RKO (cell line): Measurements from ENCODE around the gene FGG.
"Not testable (repeated sequence)": the region's sequence is repeated elsewhere in the genome, so short reads cannot be mapped to it uniquely, and the experiment has no call there.

ENCODE experiments used
- DNase-seq: peaks from one replicate; pipeline ENCODE4 v3.0.0-alpha.2; 2016; ENCODE audit warnings: low spot score

Gene FGG

GRCh38 chr4:154610582-154610981 lies 1.9 kb downstream of the FGG start:
- no peak for DNase-seq

- DNase-seq = no peak
These were observed 2.9 kb downstream of the FGG start for GRCh38 chr4:154609532-154609931.

- DNase-seq = no peak
These were observed 3.8 kb downstream of the FGG start for GRCh38 chr4:154608361-154609252.

- DNase-seq = no peak
These were observed 5.4 kb downstream of the FGG start for GRCh38 chr4:154606728-154607723.

- no peak for DNase-seq
These were observed 7.7 kb downstream of the FGG start for GRCh38 chr4:154604696-154605200.

- no peak for DNase-seq
These were observed 9.2 kb downstream of the FGG start for GRCh38 chr4:154603033-154603943.

- DNase-seq = no peak
These were observed 9.9 kb downstream of the FGG start for GRCh38 chr4:154602404-154603020.

- no peak for DNase-seq
These were observed 14.4 kb downstream of the FGG start for GRCh38 chr4:154597798-154598774.

- not testable (repeated sequence) for DNase-seq
These were observed 15.2 kb downstream of the FGG start for GRCh38 chr4:154597281-154597680.

- DNase-seq = no peak
These were observed 16.6 kb downstream of the FGG start for GRCh38 chr4:154595807-154596206.

GRCh38 chr4:154594343-154594742 lies 18.1 kb downstream of the FGG start:
- DNase-seq = not testable (repeated sequence)

GRCh38 chr4:154593868-154594267 lies 18.6 kb downstream of the FGG start:
- no peak for DNase-seq

- DNase-seq = no peak
These were observed 20.6 kb downstream of the FGG start for GRCh38 chr4:154591890-154592289.

GRCh38 chr4:154590329-154591006 lies 22.0 kb downstream of the FGG start, which contains the start of gene FGA:
TSS of gene FGA (minus strand) at chr4:154590742. CDS start at chr4:154590687, 55 bp downstream.
- DNase-seq = no peak

- DNase-seq = no peak
These were observed 22.9 kb downstream of the FGG start for GRCh38 chr4:154589296-154590197.

GRCh38 chr4:154588198-154588597 lies 24.3 kb downstream of the FGG start:
- DNase-seq = no peak

- no peak for DNase-seq
These were observed 26.0 kb downstream of the FGG start for GRCh38 chr4:154586296-154587033.
